ENCODE results near the gene CADPS.

Gene CADPS

GRCh38 chr3:62370858-62371719 is 504.1 kb downstream of the CADPS start:
- H3K27me3 Mint-ChIP-seq: peaks cover 94% of the 10 kb centered on the region
- H3K36me3 Mint-ChIP-seq (ENCODE audit: low read depth): no peaks in the 10 kb centered on the region
- H3K4me3 Mint-ChIP-seq: no peak overlapping the region
- H3K4me1 Mint-ChIP-seq (ENCODE audit: low read depth): peaks cover 12% of the 10 kb centered on the region
- DNase-seq: no peak
- H3K27ac Mint-ChIP-seq: no peak overlapping the region
- H3K9me3 Mint-ChIP-seq: no peaks in the 10 kb centered on the region

GRCh38 chr3:62370112-62370857 is 504.9 kb downstream of the CADPS start:
- Mint-ChIP-seq H3K27ac (no peak overlapping the region), H3K9me3 (no peaks in the 10 kb centered on the region), H3K4me3 (no peak overlapping the region), H3K36me3 (ENCODE audit: low read depth) (no peaks in the 10 kb centered on the region), H3K4me1 (ENCODE audit: low read depth) (peaks cover 12% of the 10 kb centered on the region), H3K27me3 (peaks cover 94% of the 10 kb centered on the region)
- DNase-seq: no peak

- DNase-seq: no peak
- Mint-ChIP-seq H3K36me3 (ENCODE audit: low read depth) (no peaks in the 10 kb centered on the region), H3K27me3 (peaks cover 88% of the 10 kb centered on the region), H3K4me1 (ENCODE audit: low read depth) (peaks cover 12% of the 10 kb centered on the region), H3K9me3 (no peaks in the 10 kb centered on the region), H3K4me3 (no peak overlapping the region), H3K27ac (no peak overlapping the region)
These were observed 505.8 kb downstream of the CADPS start for GRCh38 chr3:62369476-62369743.

- no peak for DNase-seq
- H3K27ac Mint-ChIP-seq: no peak overlapping the region
- peaks cover 86% of the 10 kb centered on the region for H3K27me3 Mint-ChIP-seq
- H3K4me3 Mint-ChIP-seq: no peak overlapping the region
- peaks cover 8% of the 10 kb centered on the region for H3K4me1 Mint-ChIP-seq (ENCODE audit: low read depth)
- H3K36me3 Mint-ChIP-seq (ENCODE audit: low read depth): no peaks in the 10 kb centered on the region
- no peaks in the 10 kb centered on the region for H3K9me3 Mint-ChIP-seq
These were observed 506.3 kb downstream of the CADPS start for GRCh38 chr3:62368705-62369475.

GRCh38 chr3:62368290-62368704 is 506.9 kb downstream of the CADPS start:
- Mint-ChIP-seq H3K36me3 (ENCODE audit: low read depth) (no peaks in the 10 kb centered on the region), H3K4me1 (ENCODE audit: low read depth) (peaks cover 6% of the 10 kb centered on the region), H3K27me3 (peaks cover 83% of the 10 kb centered on the region), H3K9me3 (no peaks in the 10 kb centered on the region), H3K4me3 (no peak overlapping the region), H3K27ac (no peak overlapping the region)
- no peak for DNase-seq

- no peak for DNase-seq
- Mint-ChIP-seq H3K9me3 (no peaks in the 10 kb centered on the region), H3K36me3 (ENCODE audit: low read depth) (no peaks in the 10 kb centered on the region), H3K4me1 (ENCODE audit: low read depth) (peaks cover 6% of the 10 kb centered on the region), H3K4me3 (no peak overlapping the region), H3K27ac (no peak overlapping the region), H3K27me3 (peaks cover 79% of the 10 kb centered on the region)
These were observed 507.4 kb downstream of the CADPS start for GRCh38 chr3:62367763-62368195.

GRCh38 chr3:62366126-62366484 is 509.1 kb downstream of the CADPS start:
- peaks cover 65% of the 10 kb centered on the region for H3K27me3 Mint-ChIP-seq
- H3K4me3 Mint-ChIP-seq: no peak overlapping the region
- no peak overlapping the region for H3K27ac Mint-ChIP-seq
- peaks cover 6% of the 10 kb centered on the region for H3K4me1 Mint-ChIP-seq (ENCODE audit: low read depth)
- no peak for DNase-seq
- H3K36me3 Mint-ChIP-seq (ENCODE audit: low read depth): no peaks in the 10 kb centered on the region
- no peaks in the 10 kb centered on the region for H3K9me3 Mint-ChIP-seq

GRCh38 chr3:62365391-62366125 is 509.7 kb downstream of the CADPS start:
- no peaks in the 10 kb centered on the region for H3K36me3 Mint-ChIP-seq (ENCODE audit: low read depth)
- H3K9me3 Mint-ChIP-seq: no peaks in the 10 kb centered on the region
- DNase-seq: no peak
- H3K27me3 Mint-ChIP-seq: peaks cover 59% of the 10 kb centered on the region
- H3K27ac Mint-ChIP-seq: no peak overlapping the region
- H3K4me3 Mint-ChIP-seq: no peak overlapping the region
- H3K4me1 Mint-ChIP-seq (ENCODE audit: low read depth): peaks cover 2% of the 10 kb centered on the region

- DNase-seq: no peak
- Mint-ChIP-seq H3K27me3 (peaks cover 46% of the 10 kb centered on the region), H3K9me3 (no peaks in the 10 kb centered on the region), H3K36me3 (ENCODE audit: low read depth) (no peaks in the 10 kb centered on the region), H3K4me3 (no peak overlapping the region), H3K4me1 (ENCODE audit: low read depth) (no peaks in the 10 kb centered on the region), H3K27ac (no peak overlapping the region)
These were observed 511.0 kb downstream of the CADPS start for GRCh38 chr3:62364191-62364590.

GRCh38 chr3:62363275-62363674 is 511.9 kb downstream of the CADPS start:
- no peaks in the 10 kb centered on the region for H3K9me3 Mint-ChIP-seq
- H3K36me3 Mint-ChIP-seq (ENCODE audit: low read depth): no peaks in the 10 kb centered on the region
- DNase-seq: no peak
- H3K27ac Mint-ChIP-seq: no peak overlapping the region
- peaks cover 37% of the 10 kb centered on the region for H3K27me3 Mint-ChIP-seq
- no peak overlapping the region for H3K4me3 Mint-ChIP-seq
- no peaks in the 10 kb centered on the region for H3K4me1 Mint-ChIP-seq (ENCODE audit: low read depth)

GRCh38 chr3:62361824-62362223 is 513.4 kb downstream of the CADPS start:
- Mint-ChIP-seq H3K27me3 (peaks cover 23% of the 10 kb centered on the region), H3K27ac (no peak overlapping the region), H3K4me3 (no peak overlapping the region), H3K36me3 (ENCODE audit: low read depth) (no peaks in the 10 kb centered on the region), H3K4me1 (ENCODE audit: low read depth) (no peaks in the 10 kb centered on the region), H3K9me3 (no peaks in the 10 kb centered on the region)
- no peak for DNase-seq

GRCh38 chr3:62361261-62361660 is 514.0 kb downstream of the CADPS start:
- DNase-seq: no peak
- H3K27ac Mint-ChIP-seq: no peak overlapping the region
- no peaks in the 10 kb centered on the region for H3K4me1 Mint-ChIP-seq (ENCODE audit: low read depth)
- no peaks in the 10 kb centered on the region for H3K9me3 Mint-ChIP-seq
- H3K27me3 Mint-ChIP-seq: peaks cover 19% of the 10 kb centered on the region
- H3K4me3 Mint-ChIP-seq: no peak overlapping the region
- no peaks in the 10 kb centered on the region for H3K36me3 Mint-ChIP-seq (ENCODE audit: low read depth)

- Mint-ChIP-seq H3K27ac (no peak overlapping the region), H3K27me3 (peaks cover 7% of the 10 kb centered on the region), H3K9me3 (no peaks in the 10 kb centered on the region), H3K36me3 (ENCODE audit: low read depth) (no peaks in the 10 kb centered on the region), H3K4me3 (no peak overlapping the region), H3K4me1 (ENCODE audit: low read depth) (no peaks in the 10 kb centered on the region)
- DNase-seq: no peak
These were observed 515.7 kb downstream of the CADPS start for GRCh38 chr3:62359531-62359930.

GRCh38 chr3:62356356-62356755 is 518.9 kb downstream of the CADPS start:
- Mint-ChIP-seq H3K27ac (no peak overlapping the region), H3K4me3 (no peak overlapping the region), H3K36me3 (ENCODE audit: low read depth) (no peaks in the 10 kb centered on the region), H3K27me3 (no peaks in the 10 kb centered on the region), H3K9me3 (no peaks in the 10 kb centered on the region), H3K4me1 (ENCODE audit: low read depth) (no peaks in the 10 kb centered on the region)
- no peak for DNase-seq
